Stimulated activated CD8-positive, alpha-beta memory T cell treated with anti-CD3 and anti-CD28 coated beads, Interleukin-12 subunit alpha, Interleukin-12 subunit beta, amount 100 ng/mL, for 24 hours (primary cell): ENCODE measurements around the gene FMN1.
A peak's percentile ranks its signal among the peaks of the same experiment; 100 is the strongest.

Experiments used
- DNase-seq: peaks from one replicate; pipeline ENCODE4 v3.0.0-alpha.2; 2020; ENCODE audit errors: extremely low read depth

Gene FMN1

GRCh38 chr15:33201491-33202231, 7.1 kb upstream of the FMN1 start:
- DNase-seq, result peak; percentile 14

DNA sequence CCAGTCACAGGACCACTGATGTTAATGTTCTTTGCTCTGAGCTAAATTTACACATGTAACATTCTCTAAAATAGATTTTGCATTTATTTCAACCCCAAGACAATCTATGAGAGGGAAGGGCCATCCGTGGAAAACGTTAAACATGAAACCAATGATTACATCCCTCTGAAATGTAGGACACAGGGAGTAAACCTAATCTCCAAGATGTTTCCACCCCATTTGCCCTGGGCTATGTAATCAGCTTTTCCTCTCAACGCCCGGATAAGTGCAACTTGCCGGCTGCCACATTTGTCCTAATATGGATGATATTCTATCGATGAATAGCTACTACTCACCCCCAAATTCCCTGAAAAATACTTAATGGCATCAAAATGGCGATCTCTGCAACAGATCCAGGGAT, 6.4 kb upstream of the FMN1 start:
- DNase-seq, result no peak

DNA sequence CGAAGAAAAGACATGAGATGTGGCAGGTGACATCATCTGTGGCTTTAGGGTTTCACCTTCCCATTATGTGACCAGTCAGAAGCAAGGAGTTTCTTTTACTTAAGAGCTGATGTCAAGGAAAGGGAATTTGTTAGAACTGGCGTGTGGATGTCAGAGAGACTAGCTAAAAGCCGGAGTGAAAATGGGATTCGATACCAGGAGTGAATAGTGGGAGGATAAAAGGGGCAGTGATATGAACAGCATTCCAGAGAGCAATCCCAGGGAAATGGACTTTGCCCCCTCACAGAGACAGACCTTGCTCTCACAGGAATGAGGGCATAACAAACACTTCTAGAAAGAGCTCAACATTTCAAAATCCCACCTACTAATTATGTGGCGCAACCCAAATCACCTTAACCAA, 5.9 kb upstream of the FMN1 start:
- DNase-seq, result no peak

DNA sequence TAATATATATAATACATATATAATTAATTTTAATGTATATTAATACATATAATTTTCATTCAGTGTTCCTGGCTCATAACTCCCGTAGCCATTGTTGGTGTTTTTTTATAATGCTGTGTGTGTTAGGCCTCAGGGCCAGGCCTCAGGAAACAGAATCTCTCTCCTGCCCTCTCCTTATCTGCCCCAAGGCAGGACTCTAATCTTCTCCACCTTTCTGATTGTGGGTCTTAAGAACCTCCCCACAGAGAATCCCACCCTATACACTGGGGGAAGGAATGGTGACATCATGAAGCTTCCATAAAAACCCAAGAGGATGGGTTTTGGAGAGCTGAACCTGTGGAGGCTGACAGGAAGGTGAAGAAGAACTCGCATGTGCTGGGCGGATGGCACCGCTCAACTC, 4.0 kb upstream of the FMN1 start:
- DNase-seq, result no peak

DNA sequence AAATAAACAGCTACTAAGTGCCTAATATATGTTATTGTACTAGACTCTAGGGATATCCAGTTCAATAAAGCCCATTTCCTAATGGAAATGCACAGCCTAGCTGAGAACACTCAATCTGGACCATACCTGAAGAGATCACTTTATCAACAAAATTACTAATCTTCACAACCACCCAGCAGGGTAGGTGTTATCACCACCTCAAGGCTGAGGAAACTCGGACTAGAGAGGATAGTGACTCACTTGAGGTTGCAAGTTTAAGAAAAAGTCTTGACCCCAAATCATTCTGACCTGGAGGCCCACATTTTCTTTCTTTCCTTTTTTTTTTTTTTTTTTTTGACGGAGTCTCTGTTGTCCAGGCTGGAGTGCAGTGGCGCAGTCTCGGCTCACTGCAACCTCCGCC, 3.1 kb upstream of the FMN1 start:
- DNase-seq, result no peak

- DNase-seq, result no peak
These were observed 277 bp downstream of the FMN1 start for GRCh38 chr15:33194237-33194636.

DNA sequence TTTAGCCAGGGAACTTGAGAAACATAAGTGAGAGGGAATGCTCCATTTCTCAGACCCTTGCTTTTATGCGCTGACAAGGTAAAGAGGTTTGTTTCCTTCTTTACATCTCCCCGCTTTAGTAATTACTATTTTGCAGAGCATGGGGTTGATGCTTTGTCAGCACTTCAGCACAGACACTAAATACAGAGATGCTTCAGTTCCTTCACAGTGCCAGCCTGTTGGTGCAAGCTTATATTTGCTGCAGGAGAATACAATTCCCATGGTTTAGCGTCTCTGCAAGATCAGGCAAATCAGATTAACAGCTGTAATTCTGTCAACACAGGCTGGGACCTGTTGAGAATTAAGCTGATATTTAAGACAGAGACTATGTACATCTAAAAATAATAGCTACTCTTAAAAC, 2.9 kb downstream of the FMN1 start:
- no peak for DNase-seq

DNA sequence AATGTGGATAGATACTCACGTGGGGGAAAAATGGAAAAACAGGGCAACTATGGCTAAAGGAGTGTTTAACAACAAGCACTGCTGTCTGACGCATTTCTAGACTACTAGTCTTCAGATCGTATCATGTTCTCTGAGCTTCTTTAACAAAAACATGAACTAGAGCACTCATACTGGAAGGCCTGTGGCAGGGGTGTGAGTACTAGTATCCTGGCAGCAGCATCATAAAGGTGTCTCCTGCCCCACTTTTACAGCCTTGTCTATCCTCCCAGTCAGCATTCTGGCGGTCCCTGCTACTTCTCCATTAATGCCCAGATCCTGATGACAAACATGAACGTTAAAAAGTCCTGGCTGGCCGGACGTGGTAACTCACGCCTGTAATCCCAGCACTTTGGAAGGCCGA, 4.0 kb downstream of the FMN1 start:
- DNase-seq, result no peak

GRCh38 chr15:33188641-33189257, 5.8 kb downstream of the FMN1 start:
- DNase-seq, result no peak

DNA sequence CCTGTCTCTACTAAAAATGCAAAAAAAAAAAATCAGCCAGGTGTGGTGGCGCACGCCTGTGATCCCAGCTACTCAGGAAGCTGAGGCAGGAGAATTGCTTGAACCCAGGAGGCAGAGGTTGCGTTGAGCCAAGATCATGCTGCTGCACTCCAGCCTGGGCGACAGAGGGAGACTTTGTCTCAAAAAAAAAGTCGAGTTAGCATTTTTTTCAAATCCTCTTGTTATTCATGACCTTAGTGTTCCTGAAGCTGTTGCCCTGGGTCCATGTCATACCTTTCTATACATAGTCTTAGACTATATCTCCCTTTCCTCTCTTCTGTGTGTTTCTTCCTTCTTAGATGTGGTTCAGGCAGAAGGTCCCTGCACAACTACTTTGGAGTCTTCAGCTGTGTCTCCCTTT, 6.4 kb downstream of the FMN1 start:
- DNase-seq, result no peak

- no peak for DNase-seq
These were observed 11.2 kb downstream of the FMN1 start for GRCh38 chr15:33183334-33183733.

DNA sequence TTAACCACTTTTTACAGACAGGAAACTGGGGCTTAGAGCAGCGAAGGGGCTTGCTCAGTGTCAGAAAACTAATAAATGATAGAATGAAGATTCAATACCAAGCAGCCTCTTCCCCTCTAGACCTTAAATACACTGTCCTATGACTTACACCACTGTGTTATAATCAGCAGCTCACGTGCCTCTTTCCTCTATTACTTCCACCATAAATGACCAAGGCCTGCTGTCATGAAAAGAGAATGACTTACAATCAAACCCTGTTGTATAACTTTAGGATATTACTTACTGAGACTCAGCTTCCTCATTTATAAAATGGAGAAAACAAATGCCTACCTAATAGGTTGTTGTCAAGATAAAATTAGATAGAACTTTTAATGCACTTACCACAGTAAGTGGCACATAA, 11.6 kb downstream of the FMN1 start:
- no peak for DNase-seq

DNA sequence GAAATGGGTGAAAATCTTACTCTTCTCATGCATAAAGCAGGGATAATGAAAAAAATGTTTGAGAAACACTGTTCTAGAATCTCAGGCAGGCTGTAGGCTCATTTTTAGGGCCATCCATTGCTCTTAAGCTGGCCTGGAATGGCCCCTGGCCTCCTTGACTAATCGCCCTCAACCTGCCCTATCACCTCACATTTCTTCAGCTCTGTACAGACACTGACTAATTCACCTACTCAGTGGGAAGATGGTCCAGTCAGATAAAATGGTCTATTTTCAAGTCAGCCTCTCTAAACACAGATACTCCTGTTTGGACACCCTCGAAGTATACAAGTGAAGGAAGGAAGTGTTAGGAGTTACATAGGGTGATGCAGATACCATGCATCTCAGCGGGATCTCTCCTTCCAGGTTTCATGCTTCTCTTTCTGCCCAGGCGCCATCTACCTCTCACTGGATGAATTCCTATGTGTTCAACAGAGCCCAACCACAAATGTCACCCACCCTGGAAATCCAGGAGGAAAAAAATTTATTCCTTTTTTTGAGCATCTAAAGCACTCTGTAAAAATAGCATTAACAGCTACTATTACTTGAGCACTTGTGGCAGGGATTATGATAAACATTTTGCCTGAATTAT, 12.1 kb downstream of the FMN1 start:
- no peak for DNase-seq

- DNase-seq, result no peak
These were observed 14.6 kb downstream of the FMN1 start for GRCh38 chr15:33179874-33180273.

- DNase-seq, result no peak
These were observed 23.3 kb downstream of the FMN1 start for GRCh38 chr15:33171202-33171601.

DNA sequence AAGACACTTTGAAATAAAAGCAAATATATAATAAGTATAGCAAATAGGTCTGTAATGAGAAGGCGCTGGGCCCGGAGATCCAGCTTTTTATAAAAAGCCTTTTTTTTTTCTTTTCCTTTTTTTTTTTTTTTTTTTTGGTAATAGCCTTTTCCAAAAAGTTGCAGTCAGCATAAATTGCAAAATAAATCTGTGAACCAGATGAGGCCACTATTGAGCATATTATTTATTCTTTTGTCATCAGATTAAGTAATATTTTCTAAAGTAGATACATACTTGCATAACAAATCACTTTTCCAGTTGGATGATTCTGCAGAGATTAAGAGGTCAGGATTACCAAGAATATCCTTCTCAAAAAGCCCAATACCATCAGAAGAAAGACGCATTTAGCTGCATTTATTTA, 24.9 kb downstream of the FMN1 start:
- no peak for DNase-seq

GRCh38 chr15:33168444-33168843, 26.1 kb downstream of the FMN1 start:
- no peak for DNase-seq

- DNase-seq, result no peak
These were observed 30.7 kb downstream of the FMN1 start for GRCh38 chr15:33163816-33164215.

DNA sequence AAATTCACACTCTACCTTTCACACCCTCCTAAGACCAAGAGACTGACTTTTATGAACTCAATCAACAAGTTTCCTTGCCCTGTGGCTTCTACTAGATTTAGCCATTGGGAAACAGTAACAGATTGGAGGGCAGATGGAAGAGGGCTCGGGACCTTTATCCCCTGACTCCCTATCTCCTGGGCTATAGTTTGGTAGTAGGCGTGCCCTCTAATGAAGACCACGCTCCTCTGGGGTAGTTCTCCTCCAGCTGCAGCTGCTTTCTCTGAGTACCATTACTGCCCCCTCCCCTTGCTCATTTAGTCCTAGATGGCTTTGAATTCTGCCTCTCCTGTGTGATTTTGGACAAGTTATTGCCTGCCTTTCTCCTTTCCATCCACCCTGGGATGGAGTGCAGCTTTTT, 33.3 kb downstream of the FMN1 start:
- DNase-seq, result no peak

GRCh38 chr15:33160581-33161165, 33.8 kb downstream of the FMN1 start:
- DNase-seq, result no peak

DNA sequence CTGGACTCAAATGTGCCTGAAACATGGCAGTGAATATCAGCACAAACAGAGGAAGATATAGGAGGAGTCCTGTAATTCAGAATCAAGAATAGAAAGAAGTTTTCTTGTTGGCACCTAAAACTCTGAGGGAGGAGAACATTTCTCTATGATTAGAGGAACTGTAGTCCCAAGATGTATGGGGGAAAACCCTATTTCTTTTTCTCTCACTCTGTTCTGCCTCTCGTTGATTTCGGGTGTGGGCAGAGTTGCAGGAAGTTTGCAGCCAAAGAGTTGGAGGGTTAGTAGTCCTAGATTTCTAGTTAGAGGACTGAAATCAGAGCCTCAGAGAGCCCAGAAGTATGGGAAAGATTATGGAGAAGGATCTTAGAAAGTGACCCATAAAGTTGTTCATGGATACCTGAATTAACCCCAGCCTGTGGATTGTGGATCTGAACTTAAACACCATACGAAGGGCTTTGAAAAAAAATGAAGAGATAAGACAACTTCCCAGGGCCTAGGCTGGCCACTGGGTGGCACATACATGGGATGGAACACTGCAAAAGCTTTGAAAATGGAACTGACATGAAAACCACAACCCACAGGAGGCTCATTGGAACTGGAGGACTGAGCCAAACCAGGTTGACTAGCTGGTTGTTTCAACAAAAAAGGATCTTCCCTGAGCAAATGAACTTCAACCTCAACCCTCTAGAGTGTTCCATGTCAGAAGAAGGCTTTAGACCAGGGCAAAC, 34.6 kb downstream of the FMN1 start:
- no peak for DNase-seq

DNA sequence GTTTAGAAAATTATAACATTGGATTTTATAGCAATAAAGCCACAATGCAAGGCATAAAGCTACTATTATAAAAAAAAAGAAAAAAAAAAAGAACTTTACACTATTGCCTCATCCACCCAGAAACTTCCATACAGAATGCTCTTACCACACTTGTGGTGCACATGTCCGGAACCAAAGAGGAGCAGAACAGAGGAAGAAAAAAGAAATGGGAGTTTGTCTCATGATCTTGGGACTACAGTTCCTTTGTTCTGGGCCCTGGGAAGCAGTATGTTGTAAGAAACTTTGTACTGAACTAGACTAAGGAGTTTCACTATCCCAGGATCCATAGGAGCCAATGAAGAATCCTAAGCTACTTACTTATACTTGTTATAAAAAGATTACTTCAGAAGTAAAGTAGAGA, 36.1 kb downstream of the FMN1 start:
- no peak for DNase-seq
